Tibial nerve (tissue), 4 donors: ENCODE data around the gene ZBED5.
"Not testable (repeated sequence)": the region's sequence is repeated elsewhere in the genome, so short reads cannot be mapped to it uniquely, and the experiment has no call there.

Experiments used
- CTCF ChIP-seq, 5 experiments: fragments of 200-600 bp in 3 of 5; fragments of 450-650 bp in 2 of 5; sonication (generic) in 3 of 5; IDR thresholded peaks; one replicate each; pipeline ENCODE4 v1.5.1; 2016 to 2019; ENCODE audit warnings: antibody characterized with exemption in 5 of 5, mild to moderate bottlenecking in 3 of 5, moderate library complexity in 2 of 5
- EP300 ChIP-seq, 2 donors: sonication (generic); formaldehyde crosslinking; IDR thresholded peaks; one replicate each; pipeline ENCODE4 v1.6.1; 2017; ENCODE audit warnings: antibody characterized with exemption in 2 of 2, mild to moderate bottlenecking in 1 of 2
- POLR2A ChIP-seq, 2 donors: fragments of 450-650 bp; IDR thresholded peaks; one replicate each; pipeline ENCODE4 v1.6.1; 2017; ENCODE audit warnings: antibody characterized with exemption in 2 of 2, mild to moderate bottlenecking in 2 of 2, moderate library complexity in 2 of 2

DNA sequence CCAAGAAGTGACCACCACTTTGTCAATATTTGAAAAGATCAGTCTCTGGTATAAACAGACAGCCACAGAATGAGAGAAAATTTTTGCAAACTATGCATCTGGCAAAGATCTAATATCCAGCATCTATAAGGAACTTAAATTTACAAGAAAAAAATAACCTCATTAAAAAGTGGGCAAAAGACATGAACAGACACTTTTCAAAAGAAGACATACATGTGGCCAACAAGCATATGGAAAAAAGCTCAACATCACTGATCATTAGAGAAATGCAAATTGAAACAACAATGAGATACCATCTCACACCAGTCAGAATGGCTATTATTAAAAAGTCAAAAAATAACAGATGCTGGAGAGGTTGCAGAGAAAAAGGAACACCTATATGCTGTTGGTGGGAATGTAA lies 32.2 kb upstream of the ZBED5 start:
- not testable (repeated sequence) for TF ChIP-seq CTCF, EP300, POLR2A (IDR thresholded peaks at IDR 0.05)
